GM12801 (cell line): Measurements from ENCODE around the gene PTPN3.

Source experiments
- TF ChIP-seq, protein P1 (sequence below): IDR thresholded peaks from one replicate; pipeline ENCODE4 v1.5.1; 2011; ENCODE audit warnings: control low read depth; ENCODE audit not compliant: insufficient read length; ENCODE audit errors: extremely low read depth

Gene PTPN3

GRCh38 chr9:109478665-109479380 lies 19.3 kb downstream of the PTPN3 start:
- TF ChIP-seq, protein P1, sequence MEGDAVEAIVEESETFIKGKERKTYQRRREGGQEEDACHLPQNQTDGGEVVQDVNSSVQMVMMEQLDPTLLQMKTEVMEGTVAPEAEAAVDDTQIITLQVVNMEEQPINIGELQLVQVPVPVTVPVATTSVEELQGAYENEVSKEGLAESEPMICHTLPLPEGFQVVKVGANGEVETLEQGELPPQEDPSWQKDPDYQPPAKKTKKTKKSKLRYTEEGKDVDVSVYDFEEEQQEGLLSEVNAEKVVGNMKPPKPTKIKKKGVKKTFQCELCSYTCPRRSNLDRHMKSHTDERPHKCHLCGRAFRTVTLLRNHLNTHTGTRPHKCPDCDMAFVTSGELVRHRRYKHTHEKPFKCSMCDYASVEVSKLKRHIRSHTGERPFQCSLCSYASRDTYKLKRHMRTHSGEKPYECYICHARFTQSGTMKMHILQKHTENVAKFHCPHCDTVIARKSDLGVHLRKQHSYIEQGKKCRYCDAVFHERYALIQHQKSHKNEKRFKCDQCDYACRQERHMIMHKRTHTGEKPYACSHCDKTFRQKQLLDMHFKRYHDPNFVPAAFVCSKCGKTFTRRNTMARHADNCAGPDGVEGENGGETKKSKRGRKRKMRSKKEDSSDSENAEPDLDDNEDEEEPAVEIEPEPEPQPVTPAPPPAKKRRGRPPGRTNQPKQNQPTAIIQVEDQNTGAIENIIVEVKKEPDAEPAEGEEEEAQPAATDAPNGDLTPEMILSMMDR = no peak

DNA sequence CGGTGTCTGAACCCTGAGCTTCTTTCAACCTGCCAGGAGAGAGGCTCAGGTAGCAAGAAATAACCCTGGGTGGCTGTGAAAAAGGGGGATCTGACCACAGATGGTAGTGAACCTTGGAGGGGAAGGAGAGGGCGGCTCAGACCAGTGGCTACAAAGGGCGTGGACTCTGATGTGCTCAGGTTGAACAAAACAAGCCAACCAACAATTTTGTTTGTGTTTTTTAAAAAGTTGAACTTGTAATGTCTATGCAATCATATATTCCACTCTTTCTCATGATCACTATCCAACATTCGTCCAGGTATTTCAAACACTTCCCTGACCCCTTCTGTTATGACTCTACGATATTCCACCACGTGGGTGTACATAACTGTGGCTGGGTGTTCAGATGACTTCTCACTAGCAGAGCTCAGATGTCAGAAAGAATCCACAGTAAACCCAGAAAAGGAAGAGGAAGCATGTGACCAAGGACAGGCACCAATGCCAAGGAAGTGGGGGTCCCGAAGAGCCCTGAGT lies 20.0 kb downstream of the PTPN3 start:
- TF ChIP-seq, protein P1 = no peak

DNA sequence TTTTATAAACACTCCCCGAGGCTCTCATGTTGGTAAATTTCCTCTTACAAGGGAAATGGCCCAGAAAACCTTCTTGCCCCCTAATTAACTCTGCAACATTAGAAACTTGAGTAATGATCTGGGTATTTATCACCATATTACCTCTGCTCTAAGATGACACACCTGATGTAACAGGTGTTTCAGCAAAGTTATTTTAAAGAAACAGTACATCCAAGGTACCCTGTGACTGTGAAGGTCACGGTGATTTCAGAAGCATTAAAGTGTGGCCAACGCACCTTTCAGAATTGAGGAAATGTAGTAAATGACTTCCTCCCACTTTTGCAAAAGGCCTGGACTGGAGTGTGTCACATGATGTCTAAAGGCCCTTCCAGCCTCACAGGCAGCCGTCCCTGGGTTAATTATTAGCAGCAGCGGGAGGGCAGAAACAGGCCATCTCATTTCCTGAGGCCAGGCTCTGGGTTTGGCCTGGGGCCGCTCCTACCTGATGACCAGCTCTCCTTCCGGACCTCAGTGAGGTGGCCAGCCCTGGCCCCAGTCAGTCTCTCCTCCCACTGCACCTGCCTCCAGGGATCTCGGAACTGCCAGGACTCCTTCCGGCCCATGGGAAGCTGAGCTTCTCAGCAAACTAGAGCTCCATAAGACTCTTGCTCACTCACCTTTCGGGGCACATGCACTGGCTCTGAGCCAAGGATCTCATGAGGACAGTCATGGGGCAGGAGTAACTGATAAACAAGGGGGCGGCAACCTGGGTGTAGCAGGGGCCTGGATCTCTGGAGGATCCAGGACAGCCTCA lies 20.7 kb downstream of the PTPN3 start:
- TF ChIP-seq, protein P1 = no peak

GRCh38 chr9:109476642-109477257 lies 21.4 kb downstream of the PTPN3 start:
- TF ChIP-seq, protein P1 = no peak

DNA sequence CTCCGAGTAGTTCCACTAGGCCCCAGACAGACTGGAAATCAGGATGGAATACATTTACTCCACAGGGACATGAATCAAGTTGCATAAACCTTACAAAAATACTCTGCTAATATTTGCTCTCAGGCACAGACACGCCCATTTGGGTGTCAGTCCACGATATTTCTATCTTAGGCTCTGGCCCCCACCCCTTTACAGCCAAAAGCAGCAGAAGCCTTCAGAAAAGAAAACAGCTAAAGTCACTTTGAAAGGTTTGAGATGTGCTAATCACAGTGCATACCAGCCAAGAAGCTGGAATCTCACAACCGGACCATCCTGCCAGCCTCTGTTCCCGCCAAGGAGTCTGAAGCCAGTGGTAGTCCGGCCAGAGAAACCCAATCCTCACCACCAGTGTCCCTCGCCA lies 22.6 kb downstream of the PTPN3 start:
- TF ChIP-seq, protein P1 = no peak

- TF ChIP-seq, protein P1 = no peak
Observed at GRCh38 chr9:109474944-109475343, 23.2 kb downstream of the PTPN3 start.

DNA sequence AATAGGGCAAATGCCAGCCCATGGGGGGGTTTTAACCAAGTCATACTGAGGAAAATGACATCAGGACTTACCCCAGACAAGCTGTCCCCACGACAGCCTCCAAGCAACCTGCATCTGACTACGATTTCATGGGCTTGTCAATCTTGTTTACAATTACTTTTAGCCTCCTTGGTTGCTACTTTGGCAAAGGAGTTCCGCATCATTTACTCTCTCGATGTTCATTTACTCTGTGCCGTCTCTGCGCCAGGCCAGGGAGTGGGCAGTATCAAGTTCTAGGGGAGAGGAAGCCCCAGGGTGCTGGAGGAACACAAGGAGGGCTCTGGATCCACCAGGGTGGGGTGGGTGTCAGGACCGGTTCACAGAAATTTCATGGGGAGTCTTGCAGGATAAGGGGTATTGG lies 23.9 kb downstream of the PTPN3 start:
- TF ChIP-seq, protein P1 = no peak
